HEK293 (cell line): ENCODE measurements around the gene SPON1.

Source experiments
- CTCF ChIA-PET: fragments of 350-600 bp; formaldehyde crosslinking; extraction: SDS; loops from one replicate; lab custom pipeline; 2021; ENCODE audit warnings: antibody characterized with exemption; lab: Yijun Ruan, JAX
- POLR2A ChIA-PET: fragments of 300-600 bp; formaldehyde crosslinking; extraction: SDS; loops from one replicate; lab custom pipeline; 2020; ENCODE audit warnings: antibody characterized with exemption, inconsistent platforms; lab: Yijun Ruan, JAX
- H3K27ac ChIP-seq: fragments of 200-500 bp; sonication (Bioruptor generic); 2 replicates; pipeline ENCODE4 v1.5.1; 2014; ENCODE audit warnings: low read depth, low read length, control low read depth, inconsistent platforms; ENCODE audit errors: extremely low read depth
- H3K36me3 ChIP-seq, 2 experiments: fragments of 200-500 bp in 1 of 2; sonication (Bioruptor generic) in 1 of 2; 1 replicate in 1 of 2; 2 replicates in 1 of 2; pipeline ENCODE4 v1.5.1; 2014 to 2017; ENCODE audit warnings: inconsistent platforms in 2 of 2, low read length in 2 of 2; ENCODE audit not compliant: control insufficient read depth in 2 of 2, insufficient read depth in 1 of 2
- H3K4me1 ChIP-seq: fragments of 200-500 bp; sonication (Bioruptor generic); 2 replicates; pipeline ENCODE4 v1.5.1; 2014; ENCODE audit warnings: mild to moderate bottlenecking, low read length, inconsistent platforms; ENCODE audit not compliant: control insufficient read depth, insufficient read depth
- H3K4me3 ChIP-seq: 2 replicates; pipeline ENCODE4 v1.5.1; 2011; ENCODE audit warnings: low read depth, mild to moderate bottlenecking, control low read depth, low read length, moderate library complexity
- H3K9me3 ChIP-seq: fragments of 200-500 bp; sonication (Bioruptor generic); 2 replicates; pipeline ENCODE4 v1.5.1; 2014; ENCODE audit warnings: low read depth, low read length, inconsistent platforms; ENCODE audit not compliant: control insufficient read depth, insufficient read depth
- CTCF ChIP-seq: fragments of 450-650 bp; formaldehyde crosslinking; IDR thresholded peaks from 2 replicates; pipeline ENCODE4 v1.5.1; 2016; ENCODE audit warnings: missing biosample characterization, missing genetic modification characterization
- HOXD13 ChIP-seq: sonication (generic); formaldehyde crosslinking; IDR thresholded peaks from 2 replicates; pipeline ENCODE4 v1.8.0; 2022; ENCODE audit warnings: missing genetic modification reagents, borderline replicate concordance
- KLF1 ChIP-seq: fragments of 450-650 bp; formaldehyde crosslinking; IDR thresholded peaks from 2 replicates; pipeline ENCODE4 v1.5.1; 2016; ENCODE audit warnings: missing biosample characterization, missing genetic modification characterization
- MZF1 ChIP-seq: fragments of 450-650 bp; formaldehyde crosslinking; IDR thresholded peaks from 2 replicates; pipeline ENCODE4 v1.5.1; 2017; ENCODE audit warnings: missing biosample characterization, missing genetic modification characterization, borderline replicate concordance
- RBAK ChIP-seq: fragments of 450-650 bp; formaldehyde crosslinking; IDR thresholded peaks from 2 replicates; pipeline ENCODE4 v1.5.1; 2016; ENCODE audit warnings: missing biosample characterization, missing genetic modification characterization
- SP7 ChIP-seq: fragments of 450-650 bp; formaldehyde crosslinking; IDR thresholded peaks from 2 replicates; pipeline ENCODE4 v1.5.1; 2016; ENCODE audit warnings: missing biosample characterization, missing genetic modification characterization
- WT1 ChIP-seq: fragments of 450-650 bp; formaldehyde crosslinking; IDR thresholded peaks from 2 replicates; pipeline ENCODE4 v1.5.1; 2016; ENCODE audit warnings: missing biosample characterization, missing genetic modification characterization
- ZNF2 ChIP-seq: fragments of 450-650 bp; formaldehyde crosslinking; IDR thresholded peaks from 2 replicates; pipeline ENCODE4 v1.5.1; 2016; ENCODE audit warnings: missing biosample characterization, missing genetic modification characterization
- ZNF292 ChIP-seq: fragments of 450-650 bp; formaldehyde crosslinking; IDR thresholded peaks from 2 replicates; pipeline ENCODE4 v1.5.1; 2016; ENCODE audit warnings: low read depth, missing biosample characterization, missing genetic modification characterization, borderline replicate concordance
- ZNF324 ChIP-seq: fragments of 450-650 bp; formaldehyde crosslinking; IDR thresholded peaks from 2 replicates; pipeline ENCODE4 v1.5.1; 2016; ENCODE audit warnings: missing biosample characterization, missing genetic modification characterization
- ZNF335 ChIP-seq: fragments of 450-650 bp; formaldehyde crosslinking; conservative IDR thresholded peaks from 2 replicates; pipeline ENCODE4 v1.5.1; 2016; ENCODE audit warnings: missing biosample characterization, missing genetic modification characterization
- ZNF394 ChIP-seq: fragments of 450-650 bp; formaldehyde crosslinking; IDR thresholded peaks from 2 replicates; pipeline ENCODE4 v1.5.1; 2016; ENCODE audit warnings: missing biosample characterization, missing genetic modification characterization, mild to moderate bottlenecking, moderate library complexity, borderline replicate concordance
- ZNF416 ChIP-seq: fragments of 450-650 bp; formaldehyde crosslinking; IDR thresholded peaks from 2 replicates; pipeline ENCODE4 v1.5.1; 2016; ENCODE audit warnings: missing biosample characterization, missing genetic modification characterization
- ZNF426 ChIP-seq: fragments of 450-650 bp; formaldehyde crosslinking; IDR thresholded peaks from 2 replicates; pipeline ENCODE4 v1.5.1; 2017; ENCODE audit warnings: missing biosample characterization, missing genetic modification characterization, mild to moderate bottlenecking, inconsistent platforms, moderate library complexity
- ZNF514 ChIP-seq: fragments of 450-650 bp; formaldehyde crosslinking; IDR thresholded peaks from 2 replicates; pipeline ENCODE4 v1.5.1; 2016; ENCODE audit warnings: missing biosample characterization, missing genetic modification characterization
- ZNF747 ChIP-seq: fragments of 450-650 bp; formaldehyde crosslinking; IDR thresholded peaks from 2 replicates; pipeline ENCODE4 v1.5.1; 2016; ENCODE audit warnings: missing biosample characterization, missing genetic modification characterization
- ZNF830 ChIP-seq: fragments of 450-650 bp; IDR thresholded peaks from 2 replicates; pipeline ENCODE4 v1.5.0; 2018; ENCODE audit warnings: missing biosample characterization, missing genetic modification characterization, low read depth, mild to moderate bottlenecking, moderate library complexity
- ZSCAN23 ChIP-seq: fragments of 450-650 bp; formaldehyde crosslinking; IDR thresholded peaks from 2 replicates; pipeline ENCODE4 v1.5.1; 2016; ENCODE audit warnings: missing biosample characterization, missing genetic modification characterization
- TF ChIP-seq, protein P1 (sequence below): fragments of 450-650 bp; formaldehyde crosslinking; IDR thresholded peaks from 2 replicates; pipeline ENCODE4 v1.5.1; 2016; ENCODE audit warnings: missing biosample characterization, missing genetic modification characterization
- TF ChIP-seq, protein P2 (sequence below): fragments of 450-650 bp; formaldehyde crosslinking; IDR thresholded peaks from 2 replicates; pipeline ENCODE4 v1.5.1; 2016; ENCODE audit warnings: missing biosample characterization, missing genetic modification characterization

Gene SPON1

GRCh38 chr11:14022251-14022650 is 59.7 kb downstream of the SPON1 start:
- Histone ChIP-seq H3K36me3 (no peaks in the 10 kb centered on the region), H3K9me3 (no peaks in the 10 kb centered on the region), H3K27ac (no peak overlapping the region), H3K4me3 (no peak overlapping the region), H3K4me1 (no peaks in the 10 kb centered on the region)
- CTCF ChIA-PET = interaction anchor here (0.6 to 1.4 kb wide), 4 partner anchors 11 to 556 kb away, joined by 3 to 7 read pairs (median 4); no protein-coding TSS in a partner anchor
- no peak for TF ChIP-seq CTCF (tag by site-specific recombination)
- TF ChIP-seq ZNF514 (tag by site-specific recombination) = no peak
- TF ChIP-seq, protein P1, sequence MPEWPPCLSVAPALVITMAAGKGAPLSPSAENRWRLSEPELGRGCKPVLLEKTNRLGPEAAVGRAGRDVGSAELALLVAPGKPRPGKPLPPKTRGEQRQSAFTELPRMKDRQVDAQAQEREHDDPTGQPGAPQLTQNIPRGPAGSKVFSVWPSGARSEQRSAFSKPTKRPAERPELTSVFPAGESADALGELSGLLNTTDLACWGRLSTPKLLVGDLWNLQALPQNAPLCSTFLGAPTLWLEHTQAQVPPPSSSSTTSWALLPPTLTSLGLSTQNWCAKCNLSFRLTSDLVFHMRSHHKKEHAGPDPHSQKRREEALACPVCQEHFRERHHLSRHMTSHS (tag by site-specific recombination) = no peak
- TF ChIP-seq ZNF394 (tag by site-specific recombination) = no peak
- POLR2A ChIA-PET = no interaction called here

DNA sequence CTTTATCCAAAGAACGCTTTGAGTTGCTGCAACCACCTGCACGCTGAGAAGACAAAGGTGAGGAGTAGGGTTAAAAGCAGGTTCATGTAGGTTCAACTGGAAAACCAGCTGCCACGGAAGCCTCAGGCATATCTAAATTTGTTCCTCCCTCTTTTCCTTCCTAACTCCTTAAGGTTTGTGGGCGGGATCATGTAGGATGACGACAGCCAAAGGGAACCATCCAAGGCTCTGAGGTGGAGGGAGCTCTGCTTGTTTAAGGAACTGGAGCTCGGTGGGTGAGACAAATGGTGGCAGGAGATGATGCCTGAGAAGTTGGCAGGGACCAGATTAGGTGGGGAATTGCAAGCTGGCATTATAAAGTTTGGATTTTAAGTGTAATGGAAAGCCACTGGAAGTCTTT is 60.3 kb downstream of the SPON1 start:
- ChIA-PET POLR2A (no interaction called here), CTCF (interaction anchor here (0.6 to 1.4 kb wide), 4 partner anchors 10 to 557 kb away, joined by 3 to 7 read pairs (median 4); no protein-coding TSS in a partner anchor)
- H3K36me3 ChIP-seq = no peaks in the 10 kb centered on the region
- H3K4me3 ChIP-seq = no peak overlapping the region
- no peaks in the 10 kb centered on the region for H3K9me3 ChIP-seq
- no peak for TF ChIP-seq MZF1 (tag by site-specific recombination)
- no peak for TF ChIP-seq SP7 (tag by site-specific recombination)
- no peak for TF ChIP-seq ZNF2
- TF ChIP-seq ZSCAN23 (tag by site-specific recombination) = no peak
- TF ChIP-seq, protein P2, sequence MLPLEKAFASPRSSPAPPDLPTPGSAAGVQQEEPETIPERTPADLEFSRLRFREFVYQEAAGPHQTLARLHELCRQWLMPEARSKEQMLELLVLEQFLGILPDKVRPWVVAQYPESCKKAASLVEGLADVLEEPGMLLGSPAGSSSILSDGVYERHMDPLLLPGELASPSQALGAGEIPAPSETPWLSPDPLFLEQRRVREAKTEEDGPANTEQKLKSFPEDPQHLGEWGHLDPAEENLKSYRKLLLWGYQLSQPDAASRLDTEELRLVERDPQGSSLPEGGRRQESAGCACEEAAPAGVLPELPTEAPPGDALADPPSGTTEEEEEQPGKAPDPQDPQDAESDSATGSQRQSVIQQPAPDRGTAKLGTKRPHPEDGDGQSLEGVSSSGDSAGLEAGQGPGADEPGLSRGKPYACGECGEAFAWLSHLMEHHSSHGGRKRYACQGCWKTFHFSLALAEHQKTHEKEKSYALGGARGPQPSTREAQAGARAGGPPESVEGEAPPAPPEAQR (tag by site-specific recombination) = no peak
- TF ChIP-seq ZNF335 (tag by site-specific recombination) = no peak
- TF ChIP-seq CTCF (tag by site-specific recombination) = no peak
- no peak for TF ChIP-seq RBAK
- no peak for TF ChIP-seq KLF1
- H3K27ac ChIP-seq = no peak overlapping the region
- H3K4me1 ChIP-seq = no peaks in the 10 kb centered on the region

DNA sequence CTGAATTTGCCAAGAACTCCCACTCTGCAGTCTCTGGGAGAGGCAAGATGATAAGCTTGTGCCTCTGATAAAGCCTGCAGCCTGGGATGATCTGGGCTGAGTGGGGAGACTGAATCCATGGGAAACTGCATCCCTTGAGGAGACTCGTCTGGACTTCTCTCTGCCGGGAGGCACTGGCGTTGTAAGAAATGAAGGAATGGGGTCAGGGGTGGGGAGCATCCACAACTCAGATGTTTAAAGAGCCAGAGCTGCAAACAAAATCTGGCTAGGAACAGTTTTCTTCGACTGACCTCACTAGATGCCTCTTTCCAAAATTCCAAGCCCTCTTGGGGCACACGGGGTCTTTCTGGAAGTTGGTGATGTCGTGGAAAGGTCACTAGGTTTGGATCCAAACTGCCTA is 64.4 kb downstream of the SPON1 start:
- H3K4me3 ChIP-seq = no peak overlapping the region
- CTCF ChIA-PET = no interaction called here
- no peaks in the 10 kb centered on the region for H3K9me3 ChIP-seq
- H3K4me1 ChIP-seq = peaks cover 3% of the 10 kb centered on the region
- no peak overlapping the region for H3K27ac ChIP-seq
- no peaks in the 10 kb centered on the region for H3K36me3 ChIP-seq
- POLR2A ChIA-PET = no interaction called here
- TF ChIP-seq HOXD13 (CRISPR knock-in tag) = no peak
- TF ChIP-seq ZNF747 = no peak
- no peak for TF ChIP-seq ZNF830
- TF ChIP-seq ZNF426 = no peak
- no peak for TF ChIP-seq ZNF324 (tag by site-specific recombination)
- TF ChIP-seq ZNF292 = no peak
- TF ChIP-seq ZNF416 (tag by site-specific recombination) = no peak
- no peak for TF ChIP-seq WT1 (tag by site-specific recombination)
